GM12864 (cell line): ENCODE data around the gene ABCA1.

Source experiments
- DNase-seq: peaks from one replicate; pipeline ENCODE4 v3.0.0-alpha.2; 2011; ENCODE audit warnings: low read depth
- H3K4me3 ChIP-seq: 2 replicates; pipeline ENCODE4 v1.5.1; 2011; ENCODE audit warnings: mild to moderate bottlenecking, low read depth, low read length, control low read depth
- TF ChIP-seq, protein P1 (sequence below): IDR thresholded peaks from 2 replicates; pipeline ENCODE4 v1.5.1; 2011; ENCODE audit warnings: low read depth, mild to moderate bottlenecking, moderate library complexity, low read length, control low read depth, inconsistent platforms; ENCODE audit errors: missing control alignments

Gene ABCA1

DNA sequence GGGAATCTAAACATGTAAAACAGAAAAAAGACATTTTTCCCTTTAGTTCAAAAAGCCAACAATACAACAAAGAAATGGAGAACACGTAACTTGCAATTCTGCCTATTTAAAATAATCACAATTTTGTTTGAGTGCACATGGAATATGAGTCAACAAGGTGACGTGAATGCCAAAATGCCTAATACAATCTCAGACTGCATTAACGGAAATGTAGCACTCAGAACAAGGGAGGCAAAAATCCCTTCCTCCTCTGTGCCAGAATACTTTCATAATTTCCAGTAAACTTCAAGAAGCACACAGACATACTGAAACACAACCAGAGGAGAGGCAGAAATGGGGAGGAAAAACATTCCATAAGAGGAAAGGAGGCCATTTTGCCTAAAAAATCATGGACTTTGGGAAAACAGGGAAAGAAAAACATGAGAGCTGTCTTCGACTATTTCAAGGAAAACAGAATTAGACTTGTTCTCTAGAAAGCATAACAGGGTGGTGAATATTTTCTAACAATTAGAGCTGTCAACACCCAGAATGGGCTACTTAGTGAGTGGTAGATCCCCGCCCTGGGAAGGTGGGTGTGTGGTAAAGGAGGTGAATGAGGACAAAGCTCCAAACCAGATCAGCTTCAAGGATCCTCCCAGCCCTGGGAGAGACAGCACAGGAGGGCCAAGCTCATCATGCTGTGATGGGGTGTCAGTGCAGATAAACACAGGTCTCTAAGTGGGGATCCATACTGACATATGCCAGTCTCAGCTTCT is 48.2 kb downstream of the ABCA1 start:
- no peak overlapping the region for H3K4me3 ChIP-seq
- DNase-seq = no peak
- TF ChIP-seq, protein P1, sequence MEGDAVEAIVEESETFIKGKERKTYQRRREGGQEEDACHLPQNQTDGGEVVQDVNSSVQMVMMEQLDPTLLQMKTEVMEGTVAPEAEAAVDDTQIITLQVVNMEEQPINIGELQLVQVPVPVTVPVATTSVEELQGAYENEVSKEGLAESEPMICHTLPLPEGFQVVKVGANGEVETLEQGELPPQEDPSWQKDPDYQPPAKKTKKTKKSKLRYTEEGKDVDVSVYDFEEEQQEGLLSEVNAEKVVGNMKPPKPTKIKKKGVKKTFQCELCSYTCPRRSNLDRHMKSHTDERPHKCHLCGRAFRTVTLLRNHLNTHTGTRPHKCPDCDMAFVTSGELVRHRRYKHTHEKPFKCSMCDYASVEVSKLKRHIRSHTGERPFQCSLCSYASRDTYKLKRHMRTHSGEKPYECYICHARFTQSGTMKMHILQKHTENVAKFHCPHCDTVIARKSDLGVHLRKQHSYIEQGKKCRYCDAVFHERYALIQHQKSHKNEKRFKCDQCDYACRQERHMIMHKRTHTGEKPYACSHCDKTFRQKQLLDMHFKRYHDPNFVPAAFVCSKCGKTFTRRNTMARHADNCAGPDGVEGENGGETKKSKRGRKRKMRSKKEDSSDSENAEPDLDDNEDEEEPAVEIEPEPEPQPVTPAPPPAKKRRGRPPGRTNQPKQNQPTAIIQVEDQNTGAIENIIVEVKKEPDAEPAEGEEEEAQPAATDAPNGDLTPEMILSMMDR = no peak

DNA sequence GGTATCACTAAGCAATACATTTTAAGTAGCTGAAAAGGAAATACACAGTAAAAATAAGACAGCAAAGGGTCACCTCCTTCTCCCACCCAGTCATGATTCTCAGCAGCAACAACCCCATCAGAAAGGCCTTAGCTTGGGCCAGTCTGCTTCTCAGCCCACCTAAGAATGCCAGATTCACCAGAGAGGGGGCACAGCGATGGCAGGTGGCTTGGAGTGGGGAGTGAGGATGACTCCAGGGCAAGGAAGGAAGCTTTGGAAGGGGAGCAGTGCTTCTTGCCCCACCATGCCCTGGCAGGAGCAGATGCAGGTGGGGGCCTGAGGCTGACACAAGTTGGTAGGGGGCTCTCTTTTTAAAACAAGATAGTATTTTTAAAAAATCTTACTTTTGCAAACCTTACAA is 51.4 kb downstream of the ABCA1 start:
- DNase-seq = no peak
- TF ChIP-seq, protein P1 = no peak
- H3K4me3 ChIP-seq = no peak overlapping the region

DNA sequence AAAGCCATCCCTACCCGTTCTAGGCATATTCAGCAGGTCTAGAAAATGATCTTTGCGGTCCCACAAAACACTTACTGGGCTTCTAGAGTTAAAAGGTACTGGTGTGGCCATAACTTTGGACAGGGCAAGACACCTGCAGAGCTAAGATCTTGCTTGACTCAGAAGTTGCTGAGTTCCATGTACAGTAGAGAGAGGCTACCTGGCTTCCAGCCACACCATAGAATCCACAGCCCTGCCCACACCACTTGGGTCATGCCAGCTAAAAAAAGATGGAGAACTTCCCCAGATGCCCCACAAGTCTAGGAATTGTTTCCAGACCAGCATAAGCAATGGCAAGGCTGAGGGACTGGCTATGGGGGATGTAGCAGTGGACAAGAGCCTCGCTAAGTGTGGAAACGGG is 52.1 kb downstream of the ABCA1 start:
- TF ChIP-seq, protein P1 = no peak
- no peak for DNase-seq
- no peak overlapping the region for H3K4me3 ChIP-seq

DNA sequence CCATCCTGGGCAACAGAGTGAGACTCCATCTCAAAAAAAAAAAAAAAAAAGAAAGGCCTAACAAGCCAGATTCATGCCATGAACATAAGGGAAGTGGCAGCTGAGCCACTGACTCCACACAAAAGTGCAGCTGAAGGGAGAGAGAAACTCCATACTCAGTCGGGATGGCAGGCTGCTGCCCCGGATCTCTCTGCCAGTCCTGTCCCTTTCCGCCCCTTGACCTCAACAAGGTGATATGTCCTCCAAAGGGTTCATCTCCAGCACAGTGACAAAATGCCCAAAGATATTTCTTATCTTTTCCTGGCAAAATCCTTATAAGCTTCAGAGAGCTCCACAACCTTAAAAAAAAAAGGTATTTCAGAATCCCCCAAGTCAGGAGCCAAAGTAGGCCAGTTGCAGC is 52.6 kb downstream of the ABCA1 start:
- no peak overlapping the region for H3K4me3 ChIP-seq
- no peak for DNase-seq
- TF ChIP-seq, protein P1 = no peak

DNA sequence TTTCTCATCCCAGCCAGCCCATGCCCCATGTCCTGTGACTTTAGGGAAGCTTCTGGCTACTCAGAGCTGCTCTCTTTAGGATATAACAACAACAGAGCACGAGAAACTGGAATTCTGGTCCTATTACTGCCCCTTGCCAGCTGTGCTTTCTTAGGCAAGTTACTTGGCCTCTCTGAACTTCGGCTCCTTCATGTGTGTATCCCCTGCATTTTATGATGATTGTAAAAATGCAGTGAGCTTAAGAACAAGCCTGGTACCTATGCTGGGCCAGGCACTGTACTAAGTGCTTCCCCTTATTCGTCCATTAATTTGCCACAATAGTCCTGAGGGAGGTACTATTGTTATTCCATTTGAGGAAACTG is 54.5 kb downstream of the ABCA1 start:
- DNase-seq = no peak

DNA sequence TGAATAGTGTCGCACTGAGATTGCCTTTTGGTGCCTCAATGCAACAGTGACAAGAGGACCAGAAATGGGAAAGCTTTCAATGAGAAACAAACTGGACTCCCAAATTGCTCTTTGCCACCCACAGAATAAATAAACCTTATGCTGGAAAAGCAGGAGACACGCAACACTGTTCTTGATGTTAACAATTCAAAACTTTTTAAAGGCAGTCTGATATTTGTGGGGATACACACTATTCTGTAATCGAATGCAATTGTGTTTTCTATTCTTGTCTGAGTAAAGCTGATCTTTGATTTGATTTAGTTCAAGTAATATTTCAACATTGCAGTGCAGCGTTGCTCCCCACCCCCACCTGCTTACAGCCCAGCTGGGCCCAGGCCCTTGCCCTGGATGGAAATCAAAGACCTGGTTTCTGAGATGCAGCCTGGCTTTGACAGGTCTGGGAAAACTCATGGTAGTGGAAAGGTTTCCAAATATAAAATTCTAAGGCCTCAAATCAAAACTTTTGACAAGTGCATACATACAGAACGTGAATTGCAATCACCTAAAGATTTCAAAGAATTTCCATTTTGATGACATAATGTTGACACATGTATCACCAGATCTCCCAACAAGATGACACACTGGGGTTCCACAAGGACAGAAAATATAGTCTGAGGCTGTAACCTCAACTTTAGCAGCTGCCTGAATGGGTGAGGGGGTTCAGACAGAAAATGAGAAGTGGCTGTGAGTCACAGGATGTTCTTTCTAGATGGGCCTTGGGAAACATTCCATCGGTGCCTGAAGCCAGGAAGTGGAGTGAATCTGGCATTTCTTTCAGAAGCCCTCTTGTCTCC is 55.1 kb downstream of the ABCA1 start:
- DNase-seq = no peak
- no peak overlapping the region for H3K4me3 ChIP-seq

More for the DNA sequence above, 54.5 kb downstream of the ABCA1 start:
- TF ChIP-seq, protein P1 = no peak
- no peak overlapping the region for H3K4me3 ChIP-seq

More for the DNA sequence above, 55.1 kb downstream of the ABCA1 start:
- TF ChIP-seq, protein P1 = no peak
